Heart left ventricle (tissue), 16 donors: ENCODE measurements around the gene AK1. TPM values are rescaled to one million over a fixed set of nuclear protein-coding genes. Genes with fewer than 3 reads are reported as not detected.
A peak's percentile ranks its signal among the peaks of the same experiment; 100 is the strongest.
"Not testable (repeated sequence)": the region's sequence is repeated elsewhere in the genome, so short reads cannot be mapped to it uniquely, and the experiment has no call there.

Experiments used
- ATAC-seq, 4 donors: fragments of 200-7000 bp; cut with Tn5 transposase; one replicate each; pipeline ENCODE4 v1.9.1; 2020 to 2022; ENCODE audit warnings: moderate library complexity in 4 of 4, mild to moderate bottlenecking in 3 of 4, moderate number of reproducible peaks in 1 of 4
- DNase-seq, 5 donors: peaks; one replicate each; pipeline ENCODE4 v3.0.0-alpha.2; 2020
- H3K27ac ChIP-seq, 12 donors: fragments of 200-600 bp; sonication (generic) in 4 of 12; one replicate each; pipeline versions ENCODE4 v1.5.0 to v1.8.0; 2016 to 2022; ENCODE audit warnings: mild to moderate bottlenecking in 2 of 12
- H3K27me3 ChIP-seq, 9 donors: fragments of 200-600 bp; sonication (generic) in 2 of 9; one replicate each; pipeline versions ENCODE4 v1.5.1 to v1.8.0; 2016 to 2022; ENCODE audit warnings: mild to moderate bottlenecking in 3 of 9
- H3K36me3 ChIP-seq, 9 donors: fragments of 200-600 bp; sonication (generic) in 2 of 9; one replicate each; pipeline versions ENCODE4 v1.5.0 to v1.8.0; 2018 to 2022; ENCODE audit warnings: mild to moderate bottlenecking in 2 of 9
- H3K4me1 ChIP-seq, 12 donors: fragments of 200-600 bp; sonication (generic) in 4 of 12; one replicate each; pipeline versions ENCODE4 v1.5.0 to v1.8.0; 2016 to 2022; ENCODE audit warnings: mild to moderate bottlenecking in 3 of 12
- H3K4me3 ChIP-seq, 12 donors: fragments of 200-600 bp; sonication (generic) in 4 of 12; one replicate each; pipeline versions ENCODE4 v1.5.0 to v1.8.0; 2017 to 2022; ENCODE audit warnings: mild to moderate bottlenecking in 9 of 12, moderate library complexity in 4 of 12
- H3K9me3 ChIP-seq, 12 donors: fragments of 200-600 bp; sonication (generic) in 4 of 12; one replicate each; pipeline versions ENCODE4 v1.5.0 to v1.8.0; 2016 to 2022; ENCODE audit warnings: mild to moderate bottlenecking in 1 of 12
- POLR2A ChIP-seq, 2 donors: fragments of 450-650 bp; IDR thresholded peaks; one replicate each; pipeline ENCODE4 v1.6.1; 2017; ENCODE audit warnings: antibody characterized with exemption in 2 of 2, mild to moderate bottlenecking in 2 of 2, moderate library complexity in 2 of 2
- WGBS, 4 donors: extraction: QIAGEN DNeasy Blood & Tissue Kit in 2 of 4; methylation state at CpG; one replicate each; pipeline versions ENCODE4 v1.1.5 to v1.1.7; 2013 to 2018; 5-methylcytosine and 5-hydroxymethylcytosine counted together
- intact Hi-C, 10 donors: fragments of 100-400 bp; cut with DNase I; formaldehyde crosslinking; loops; one replicate each; pipeline versions ENCODE4 v1.11.1 to v1.14.2; 2022
- polyA plus RNA-seq, 2 donors: library from polyadenylated mRNA; stranded (reverse); fragments of 200-250 nt; gene quantifications; one replicate each; pipeline ENCODE4 v1.2.3, GENCODE V29; 2013
- total RNA-seq, 9 donors: library from RNA; depleted of rRNA in 2 of 9; stranded (reverse); fragments of >200 nt in 2 of 9; fragmentation: NEBNext Ultra II Directional in 3 of 9; extraction: Animal tissue kit (Norgen Biotek cat#: 25700) in 3 of 9; gene quantifications; one replicate each; pipeline versions ENCODE4 v1.1.0 to v1.2.4, GENCODE V29; 2016 to 2023
- TF ChIP-seq, protein P1 (sequence below), 12 donors: fragments of 200-600 bp; sonication (generic) in 4 of 12; IDR thresholded peaks; one replicate each; pipeline versions ENCODE4 v1.5.0 to v1.8.0; 2018 to 2022; ENCODE audit warnings: antibody characterized with exemption in 12 of 12, mild to moderate bottlenecking in 5 of 12
- donor health status: ischemic (EF 13 %, LVEDD 7.1; RV severe dilation, severe dysfunction).
- donor health status: healthy with polysubstance abuse.
- donor health status: DM: no; HTN: yes; CAD: no.
- donor health status: DM: no; HTN: no; CAD: no.
- donor health status: ischemic (EF 25% LVEDD 6.9; RV normal size, moderate dysfunction).
- donor health status: ischemic (EF 25% LVEDD 5.7; RV mildly dilated, moderate dysfunction).
- donor health status: healthy.
- donor health status: DM: yes; HTN: yes; CAD: no.
- donor health status: ischemic (EF 35%, LVEDD 5.7; RV mildly dilated, moderate dysfunction).
- donor health status: nonischemic (EF 11% LVEDD 7.7; RV severe dilation, severe dysfunction).
- donor health status: DM: yes; HTN: yes; CAD: no.
- donor health status: PGD.
- donor health status: ischemic (EF 29% LVEDD 5.4; RV normal size, mild dysfunction).
- donor health status: nonischemic (EF 23%, LVEDD 6.1; RV moderate dilation, normal function).

AK1 gene
- total and polyA plus RNA-seq, 11 donors = 312 to 1,060 (median 586) TPM

DNA sequence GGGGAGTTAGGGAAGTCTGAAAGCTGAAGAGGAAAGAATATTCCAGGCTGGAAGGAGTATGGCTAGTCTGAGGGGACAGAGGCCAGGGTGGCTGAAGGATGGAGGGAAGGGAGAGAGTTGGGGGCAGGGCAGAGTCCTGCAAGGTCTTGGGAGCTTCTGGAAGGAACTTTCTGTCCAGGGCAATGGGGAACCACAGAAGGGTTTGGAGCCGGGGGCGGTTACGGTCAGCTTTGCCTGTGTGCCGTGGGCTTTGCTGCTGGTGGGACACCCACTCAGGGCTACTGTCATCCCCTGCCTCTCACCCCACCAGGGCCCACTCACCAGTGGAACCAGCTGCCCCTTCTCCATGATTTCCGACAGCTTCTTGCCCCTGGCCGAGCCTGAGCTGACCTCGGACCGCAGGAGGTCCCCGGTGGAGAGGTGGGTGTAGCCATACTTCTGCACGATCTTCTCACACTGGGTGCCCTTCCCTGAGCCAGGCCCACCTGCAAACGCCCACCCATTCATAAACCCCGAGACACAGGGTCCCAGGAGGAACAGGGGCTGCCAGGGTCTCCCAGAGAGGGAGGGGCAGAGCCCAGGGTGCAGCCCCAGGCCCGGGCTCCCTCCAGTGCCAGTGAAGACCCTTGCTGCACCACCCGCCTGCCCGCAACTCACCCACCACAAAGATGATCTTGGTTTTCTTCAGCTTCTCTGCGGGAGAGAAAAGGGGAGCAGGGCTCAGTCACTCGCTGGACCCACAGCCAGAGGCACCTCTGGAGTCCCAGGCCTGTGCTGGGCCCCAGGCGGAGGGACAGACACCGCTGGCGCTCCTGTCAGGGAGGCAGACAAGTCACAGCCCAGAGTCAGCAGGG is 4.9 kb downstream of the AK1 start:
- no peak for DNase-seq
- Histone ChIP-seq H3K4me1 (peaks cover 0 to 74% (median 48%) of the 10 kb centered on the region in 12 donors), H3K36me3 (peaks cover 0 to 57% (median 40%) of the 10 kb centered on the region in 9 donors), H3K27me3 (no peaks in the 10 kb centered on the region), H3K9me3 (no peaks in the 10 kb centered on the region), H3K4me3 (no peak overlapping the region), H3K27ac (peak overlapping the region in 6 of 12 donors; percentile 13 to 96 (median 92))
- intact Hi-C loops = loop anchor here in 9 of 10 donors (2.0 to 5.0 kb wide), 8 partner anchors 40 to 280 kb away; partner anchors contain the start of genes TOR2A (in 5 of the 9), FPGS (in 4 of the 9), CDK9 (in 2 of the 9) and ST6GALNAC4 (in 2 of the 9)
- no peak for ATAC-seq
- 89 to 94% (median 92%) methylated on average over 12 to 20 of the region's 20 CpGs for WGBS, 4 donors
- no peak for TF ChIP-seq POLR2A (IDR thresholded peaks at IDR 0.05)

DNA sequence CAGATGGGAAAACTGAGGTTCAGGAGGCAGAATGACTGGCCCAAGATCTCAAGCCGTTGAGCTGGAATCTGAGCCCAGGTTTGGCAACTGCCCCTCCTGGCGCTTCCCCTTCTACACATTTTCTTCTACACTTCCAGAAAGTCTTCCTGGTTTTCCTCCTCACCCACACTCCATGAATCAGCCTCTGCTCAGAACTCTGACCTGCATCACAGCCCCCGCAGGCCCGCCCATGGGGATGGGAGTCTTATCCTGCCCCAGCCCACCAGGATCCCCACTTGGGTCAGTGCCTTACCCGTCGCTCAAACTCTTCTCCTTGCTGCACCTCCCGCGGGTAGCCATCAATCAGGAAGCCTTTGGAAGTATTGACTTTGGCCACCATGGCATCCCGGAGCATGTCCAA is 5.9 kb downstream of the AK1 start:
- Histone ChIP-seq H3K27me3 (no peaks in the 10 kb centered on the region), H3K27ac (no peak overlapping the region), H3K4me3 (no peak overlapping the region), H3K9me3 (no peaks in the 10 kb centered on the region), H3K4me1 (peaks cover 0 to 73% (median 49%) of the 10 kb centered on the region in 12 donors), H3K36me3 (peaks cover 0 to 60% (median 45%) of the 10 kb centered on the region in 9 donors)
- intact Hi-C loops = loop anchor here in 9 of 10 donors (2.0 to 5.0 kb wide), 9 partner anchors 41 to 279 kb away; partner anchors contain the start of genes CDK9 (in 5 of the 9), TOR2A (in 5 of the 9), FPGS (in 4 of the 9) and ST6GALNAC4 (in 2 of the 9)
- ATAC-seq = no peak
- no peak for DNase-seq
- 76 to 88% (median 85%) methylated on average over 9 of the region's 9 CpGs for WGBS, 4 donors
- TF ChIP-seq, protein P1, sequence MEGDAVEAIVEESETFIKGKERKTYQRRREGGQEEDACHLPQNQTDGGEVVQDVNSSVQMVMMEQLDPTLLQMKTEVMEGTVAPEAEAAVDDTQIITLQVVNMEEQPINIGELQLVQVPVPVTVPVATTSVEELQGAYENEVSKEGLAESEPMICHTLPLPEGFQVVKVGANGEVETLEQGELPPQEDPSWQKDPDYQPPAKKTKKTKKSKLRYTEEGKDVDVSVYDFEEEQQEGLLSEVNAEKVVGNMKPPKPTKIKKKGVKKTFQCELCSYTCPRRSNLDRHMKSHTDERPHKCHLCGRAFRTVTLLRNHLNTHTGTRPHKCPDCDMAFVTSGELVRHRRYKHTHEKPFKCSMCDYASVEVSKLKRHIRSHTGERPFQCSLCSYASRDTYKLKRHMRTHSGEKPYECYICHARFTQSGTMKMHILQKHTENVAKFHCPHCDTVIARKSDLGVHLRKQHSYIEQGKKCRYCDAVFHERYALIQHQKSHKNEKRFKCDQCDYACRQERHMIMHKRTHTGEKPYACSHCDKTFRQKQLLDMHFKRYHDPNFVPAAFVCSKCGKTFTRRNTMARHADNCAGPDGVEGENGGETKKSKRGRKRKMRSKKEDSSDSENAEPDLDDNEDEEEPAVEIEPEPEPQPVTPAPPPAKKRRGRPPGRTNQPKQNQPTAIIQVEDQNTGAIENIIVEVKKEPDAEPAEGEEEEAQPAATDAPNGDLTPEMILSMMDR (IDR thresholded peaks at IDR 0.05) = no peak
- TF ChIP-seq POLR2A (IDR thresholded peaks at IDR 0.05) = no peak

DNA sequence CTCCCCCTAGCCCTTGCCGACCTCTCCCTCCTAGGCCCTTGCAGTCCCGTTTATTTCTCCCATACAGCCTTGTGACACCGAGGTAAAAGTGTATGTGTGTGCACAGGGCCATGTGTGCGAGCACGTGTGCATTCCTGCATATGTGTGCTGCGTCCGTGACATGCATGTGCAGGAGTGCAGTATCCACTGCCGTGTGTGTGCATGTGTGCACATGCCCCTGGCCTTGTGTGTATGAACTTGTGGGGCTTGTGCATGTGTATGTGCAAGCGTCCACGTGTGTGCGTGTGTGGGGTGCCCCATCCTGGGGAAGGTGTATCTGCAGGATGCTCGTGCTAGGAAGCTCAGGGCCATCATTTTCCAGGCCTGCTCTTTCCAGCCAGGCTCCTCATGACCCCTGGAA is 6.6 kb downstream of the AK1 start:
- Histone ChIP-seq H3K36me3 (peaks cover 0 to 60% (median 45%) of the 10 kb centered on the region in 9 donors), H3K27ac (no peak overlapping the region), H3K27me3 (no peaks in the 10 kb centered on the region), H3K4me3 (no peak overlapping the region), H3K9me3 (no peaks in the 10 kb centered on the region), H3K4me1 (peaks cover 0 to 68% (median 45%) of the 10 kb centered on the region in 12 donors)
- ATAC-seq (no peak), DNase-seq (no peak)
- intact Hi-C loops = loop anchor here (1.0 to 5.0 kb wide), 10 partner anchors 41 to 279 kb away; partner anchors contain the start of genes TOR2A (in 6 of the 10), CDK9 (in 5 of the 10), FPGS (in 4 of the 10) and ST6GALNAC4 (in 2 of the 10)
- WGBS, 4 donors = 74 to 87% (median 81%) methylated on average over 12 of the region's 12 CpGs
- no peak for TF ChIP-seq POLR2A (IDR thresholded peaks at IDR 0.05)
- TF ChIP-seq, protein P1 (IDR thresholded peaks at IDR 0.05) = no peak

DNA sequence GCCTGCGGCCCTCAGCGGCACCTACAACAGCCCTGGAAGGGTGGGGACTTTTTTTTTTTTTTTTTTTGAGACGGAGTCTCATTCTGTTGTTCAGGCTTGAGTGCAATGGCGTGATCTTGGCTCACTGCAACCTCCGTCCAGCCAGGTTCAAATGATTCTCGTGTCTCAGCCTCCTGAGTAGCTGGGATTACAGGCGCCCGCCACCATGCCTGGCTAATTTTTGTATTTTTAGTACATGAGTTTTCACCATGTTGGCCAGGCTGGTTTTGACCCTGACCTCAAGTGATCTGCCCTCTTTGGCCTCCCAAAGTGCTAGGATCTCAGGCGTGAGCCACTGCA is 7.4 kb downstream of the AK1 start:
- intact Hi-C loops = loop anchor here (1.0 to 5.0 kb wide), 10 partner anchors 42 to 278 kb away; partner anchors contain the start of genes TOR2A (in 6 of the 10), CDK9 (in 5 of the 10), FPGS (in 4 of the 10) and ST6GALNAC4 (in 2 of the 10)
- WGBS, 4 donors = 58 to 64% (median 61%) methylated on average over 9 of the region's 9 CpGs

More for the DNA sequence above, 7.4 kb downstream of the AK1 start:
- TF ChIP-seq, protein P1 (IDR thresholded peaks at IDR 0.05) = peak in 2 of 12 donors; percentile 18 to 33
- ATAC-seq, H3K27me3 ChIP-seq, DNase-seq, H3K4me3 ChIP-seq, H3K9me3 ChIP-seq: not testable (repeated sequence)
- Histone ChIP-seq H3K36me3 (peaks cover 0 to 60% (median 45%) of the 10 kb centered on the region in 9 donors), H3K27ac (peak overlapping the region in 5 of 12 donors; percentile 27 to 86 (median 35)), H3K4me1 (peaks cover 0 to 60% (median 41%) of the 10 kb centered on the region in 12 donors)
